Uterus (tissue), 2 donors: ENCODE data around the gene NUDT1.

ENCODE experiments used
- POLR2A ChIP-seq, 2 donors: fragments of 450-650 bp; IDR thresholded peaks; one replicate each; pipeline ENCODE4 v1.6.1; 2016; ENCODE audit warnings: antibody characterized with exemption in 2 of 2, mild to moderate bottlenecking in 1 of 2, moderate library complexity in 1 of 2
- TF ChIP-seq, protein P1 (sequence below), 4 experiments: fragments of 200-600 bp in 2 of 4; fragments of 450-650 bp in 2 of 4; sonication (generic) in 2 of 4; IDR thresholded peaks; one replicate each; pipeline ENCODE4 v1.5.1; 2016 to 2019; ENCODE audit warnings: antibody characterized with exemption in 4 of 4, mild to moderate bottlenecking in 2 of 4, moderate library complexity in 1 of 4

DNA sequence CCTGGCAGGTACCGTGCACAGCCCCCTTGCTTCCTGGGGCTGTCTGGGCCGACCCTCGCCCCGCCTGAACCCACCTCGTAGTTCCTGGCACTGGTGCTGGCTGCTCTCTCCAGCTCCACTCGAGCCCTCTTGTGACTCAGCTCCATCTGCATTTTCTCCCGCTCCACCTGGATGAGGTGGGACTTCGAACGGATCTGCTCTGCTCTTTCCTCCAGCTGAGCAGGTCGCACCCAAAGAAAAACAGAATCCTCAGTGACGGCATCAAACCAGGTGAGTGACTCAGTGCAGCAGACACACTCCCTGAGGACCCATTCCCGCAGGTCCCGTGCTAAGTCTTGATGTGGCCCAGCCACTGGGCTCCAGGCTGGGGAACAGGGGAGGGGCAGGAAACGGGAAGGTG lies 16.7 kb upstream of the NUDT1 start:
- TF ChIP-seq, protein P1, sequence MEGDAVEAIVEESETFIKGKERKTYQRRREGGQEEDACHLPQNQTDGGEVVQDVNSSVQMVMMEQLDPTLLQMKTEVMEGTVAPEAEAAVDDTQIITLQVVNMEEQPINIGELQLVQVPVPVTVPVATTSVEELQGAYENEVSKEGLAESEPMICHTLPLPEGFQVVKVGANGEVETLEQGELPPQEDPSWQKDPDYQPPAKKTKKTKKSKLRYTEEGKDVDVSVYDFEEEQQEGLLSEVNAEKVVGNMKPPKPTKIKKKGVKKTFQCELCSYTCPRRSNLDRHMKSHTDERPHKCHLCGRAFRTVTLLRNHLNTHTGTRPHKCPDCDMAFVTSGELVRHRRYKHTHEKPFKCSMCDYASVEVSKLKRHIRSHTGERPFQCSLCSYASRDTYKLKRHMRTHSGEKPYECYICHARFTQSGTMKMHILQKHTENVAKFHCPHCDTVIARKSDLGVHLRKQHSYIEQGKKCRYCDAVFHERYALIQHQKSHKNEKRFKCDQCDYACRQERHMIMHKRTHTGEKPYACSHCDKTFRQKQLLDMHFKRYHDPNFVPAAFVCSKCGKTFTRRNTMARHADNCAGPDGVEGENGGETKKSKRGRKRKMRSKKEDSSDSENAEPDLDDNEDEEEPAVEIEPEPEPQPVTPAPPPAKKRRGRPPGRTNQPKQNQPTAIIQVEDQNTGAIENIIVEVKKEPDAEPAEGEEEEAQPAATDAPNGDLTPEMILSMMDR (IDR thresholded peaks at IDR 0.05), result no peak
- no peak for TF ChIP-seq POLR2A (IDR thresholded peaks at IDR 0.05)
